Cortex of kidney (tissue), 1 donor: Measurements from ENCODE around the gene METTL3.

ENCODE experiments used
- DNase-seq: peaks from one replicate; lab custom pipeline; 2025; lab: John Stamatoyannopoulos, UW

The METTL3 gene

GRCh38 chr14:21476925-21477681 lies 34.0 kb downstream of the METTL3 start, which contains the start of the genes RAB2B and TOX4:
Gene RAB2B, minus strand, starts transcription at chr14:21476959. Its CDS starts 87 bp downstream, at chr14:21476872.
Gene TOX4, plus strand, starts transcription at chr14:21477195. Its CDS starts 84 bp downstream, at chr14:21477279.
- DNase-seq = peak; percentile 34

DNA sequence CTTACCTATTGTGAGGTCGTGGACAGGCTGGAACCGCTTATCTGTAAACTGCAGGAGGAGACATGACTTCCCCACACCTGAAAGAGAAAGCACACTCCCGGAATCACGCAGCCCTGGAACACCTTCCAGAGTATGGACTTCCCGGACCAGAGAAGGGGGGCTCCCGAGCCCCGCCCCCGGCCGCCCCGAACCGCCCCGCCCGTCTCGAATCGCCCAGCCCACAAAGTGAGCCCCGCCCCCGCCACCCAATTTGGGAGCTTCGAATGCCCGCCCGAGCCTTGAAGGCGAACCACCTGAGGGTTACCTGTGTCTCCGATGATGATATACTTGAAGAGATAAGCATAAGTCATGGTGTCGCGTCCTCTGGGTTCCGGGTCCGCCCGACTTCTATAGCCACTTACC lies 34.6 kb downstream of the METTL3 start:
- DNase-seq = no peak

DNA sequence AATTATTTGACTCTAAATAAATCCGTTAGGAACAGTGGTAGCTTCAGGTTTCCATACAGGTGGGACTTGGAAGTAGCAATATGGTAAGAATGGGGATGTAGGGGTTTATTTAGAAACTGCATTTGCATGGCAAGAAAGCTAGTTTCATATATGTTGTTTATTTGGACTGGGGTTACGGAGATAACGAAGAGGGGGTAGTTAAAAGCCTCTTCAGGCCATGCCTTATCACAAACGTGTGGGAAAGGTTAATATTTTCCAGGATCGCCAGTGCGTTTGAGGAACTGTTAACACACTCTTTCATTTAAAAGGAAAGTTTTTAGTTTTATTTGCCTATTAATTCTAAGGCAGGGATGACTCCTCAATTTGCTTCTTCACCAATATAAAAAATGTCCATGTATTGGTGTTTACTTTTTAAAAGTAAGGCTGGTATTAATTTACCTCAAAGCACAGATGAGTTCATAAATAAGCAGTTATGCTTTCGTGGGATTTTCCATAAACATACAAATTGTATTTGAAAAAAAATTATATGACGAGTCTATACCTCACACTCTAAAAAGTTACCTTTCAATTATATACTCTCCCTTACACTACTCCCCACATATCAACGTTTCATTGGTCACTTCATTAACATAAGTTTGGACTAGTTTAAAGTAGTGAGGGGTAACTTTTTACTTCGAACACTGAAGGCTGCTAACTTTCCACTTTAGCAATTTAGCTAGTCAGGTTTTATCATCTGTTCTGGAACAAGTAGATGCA lies 35.2 kb downstream of the METTL3 start:
- no peak for DNase-seq

- no peak for DNase-seq
Observed at GRCh38 chr14:21467616-21468015, 43.5 kb downstream of the METTL3 start.

DNA sequence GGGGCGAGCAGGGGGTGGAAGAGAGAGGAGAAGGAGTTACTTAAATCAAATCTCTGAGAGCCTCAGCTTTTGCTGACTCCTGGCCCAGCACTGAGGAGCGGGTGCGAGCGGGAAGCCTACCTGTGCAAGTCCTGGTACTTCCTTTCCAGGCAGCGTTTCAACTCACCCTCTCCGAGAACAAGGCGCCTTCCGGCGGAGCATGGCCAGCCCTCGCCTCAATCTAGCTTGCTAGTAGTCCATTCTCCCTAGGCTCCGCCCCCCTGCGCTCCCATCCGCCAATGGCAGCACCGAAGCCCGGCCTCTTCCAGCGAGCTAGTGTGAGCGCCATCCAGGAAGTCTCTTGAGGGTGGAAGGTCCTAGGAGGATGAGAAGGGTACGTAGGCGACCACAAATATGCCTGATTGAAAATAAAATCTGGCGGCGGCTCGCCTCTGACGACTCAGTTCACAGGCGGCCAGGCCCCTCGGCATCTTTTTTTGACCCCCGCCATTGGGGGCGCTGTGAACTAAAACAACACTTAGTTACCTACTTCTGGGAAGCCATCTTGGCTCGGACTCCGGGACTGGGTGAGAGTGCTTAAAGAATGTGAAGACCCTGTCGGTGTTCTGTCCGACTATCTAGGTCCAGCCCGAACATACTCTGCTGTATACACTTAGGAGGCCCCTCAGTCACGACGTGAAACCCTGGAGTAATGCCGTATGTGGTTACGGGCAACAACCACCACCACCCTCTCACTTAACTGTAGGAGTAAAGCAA lies 55.0 kb downstream of the METTL3 start, which contains the start of gene CHD8:
TSS of gene CHD8 (minus strand) at position 212 of the 756 bp plus-strand sequence. CDS start 24,480 bp downstream, outside the sequence.
- peak; percentile 70 for DNase-seq

DNA sequence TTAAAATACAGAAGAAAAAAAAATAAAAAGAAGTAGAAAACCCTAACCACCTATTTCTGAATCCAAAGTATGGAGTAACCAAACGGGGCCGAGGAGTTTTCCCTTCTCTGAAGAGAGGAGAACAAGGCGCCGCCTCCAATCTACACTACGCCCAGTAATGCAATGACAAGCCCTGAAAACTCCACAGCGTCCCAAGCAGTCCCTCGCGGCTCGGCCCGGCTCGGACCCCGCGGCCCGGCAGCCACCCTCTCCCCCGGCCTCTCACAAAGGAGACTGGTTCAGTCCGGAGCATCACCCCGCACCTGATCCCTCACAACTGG lies 55.6 kb downstream of the METTL3 start:
- DNase-seq = no peak

GRCh38 chr14:21454843-21455544 lies 56.1 kb downstream of the METTL3 start:
- no peak for DNase-seq

- no peak for DNase-seq
Observed at GRCh38 chr14:21449899-21450216, 61.3 kb downstream of the METTL3 start.
